Adrenal gland (tissue), 5 donors: ENCODE measurements around the gene YJEFN3.

Source experiments
- POLR2A ChIP-seq, 2 donors: fragments of 450-650 bp; IDR thresholded peaks; one replicate each; pipeline ENCODE4 v1.6.1; 2017; ENCODE audit warnings: antibody characterized with exemption in 2 of 2, mild to moderate bottlenecking in 2 of 2, moderate library complexity in 1 of 2
- TF ChIP-seq, protein P1 (sequence below), 6 experiments: fragments of 450-650 bp in 4 of 6; fragments of 200-600 bp in 2 of 6; sonication (generic) in 1 of 6; IDR thresholded peaks; 1 replicate in 5 of 6; 2 replicates in 1 of 6; pipeline versions ENCODE4 v1.5.1 to v1.8.0; 2016 to 2021; ENCODE audit warnings: antibody characterized with exemption in 6 of 6, mild to moderate bottlenecking in 2 of 6, moderate library complexity in 1 of 6
- donor health status: DM: no; HTN: no; CAD: no.

DNA sequence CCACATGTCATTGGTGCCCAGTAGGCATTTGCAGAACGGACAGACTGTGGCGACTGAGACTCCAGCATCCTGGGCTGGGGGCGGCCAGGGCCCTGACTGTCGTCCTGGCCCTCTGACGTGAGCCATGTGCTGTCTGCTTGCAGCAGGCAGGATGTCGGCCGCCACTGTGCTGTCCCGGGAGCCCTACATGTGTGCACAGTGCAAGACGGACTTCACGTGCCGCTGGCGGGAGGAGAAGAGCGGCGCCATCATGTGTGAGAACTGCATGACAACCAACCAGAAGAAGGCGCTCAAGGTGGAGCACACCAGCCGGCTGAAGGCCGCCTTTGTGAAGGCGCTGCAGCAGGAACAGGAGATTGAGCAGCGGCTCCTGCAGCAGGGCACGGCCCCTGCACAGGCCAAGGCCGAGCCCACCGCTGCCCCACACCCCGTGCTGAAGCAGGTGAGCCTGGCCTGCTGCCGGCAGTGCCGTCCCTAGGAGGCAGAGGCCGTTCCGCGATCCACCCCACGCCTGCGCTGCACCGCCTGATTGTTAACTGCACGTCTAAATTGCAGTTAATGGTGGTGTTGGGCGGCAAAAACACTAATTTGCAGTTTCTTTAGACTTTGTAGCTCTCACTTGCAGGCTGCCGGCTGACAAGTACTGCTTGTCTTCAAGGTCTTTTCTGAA lies 27.6 kb upstream of the YJEFN3 start:
- TF ChIP-seq, protein P1, sequence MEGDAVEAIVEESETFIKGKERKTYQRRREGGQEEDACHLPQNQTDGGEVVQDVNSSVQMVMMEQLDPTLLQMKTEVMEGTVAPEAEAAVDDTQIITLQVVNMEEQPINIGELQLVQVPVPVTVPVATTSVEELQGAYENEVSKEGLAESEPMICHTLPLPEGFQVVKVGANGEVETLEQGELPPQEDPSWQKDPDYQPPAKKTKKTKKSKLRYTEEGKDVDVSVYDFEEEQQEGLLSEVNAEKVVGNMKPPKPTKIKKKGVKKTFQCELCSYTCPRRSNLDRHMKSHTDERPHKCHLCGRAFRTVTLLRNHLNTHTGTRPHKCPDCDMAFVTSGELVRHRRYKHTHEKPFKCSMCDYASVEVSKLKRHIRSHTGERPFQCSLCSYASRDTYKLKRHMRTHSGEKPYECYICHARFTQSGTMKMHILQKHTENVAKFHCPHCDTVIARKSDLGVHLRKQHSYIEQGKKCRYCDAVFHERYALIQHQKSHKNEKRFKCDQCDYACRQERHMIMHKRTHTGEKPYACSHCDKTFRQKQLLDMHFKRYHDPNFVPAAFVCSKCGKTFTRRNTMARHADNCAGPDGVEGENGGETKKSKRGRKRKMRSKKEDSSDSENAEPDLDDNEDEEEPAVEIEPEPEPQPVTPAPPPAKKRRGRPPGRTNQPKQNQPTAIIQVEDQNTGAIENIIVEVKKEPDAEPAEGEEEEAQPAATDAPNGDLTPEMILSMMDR (IDR thresholded peaks at IDR 0.05): no peak
- TF ChIP-seq POLR2A (IDR thresholded peaks at IDR 0.05): no peak
